Kidney capillary endothelial cell (primary cell): Measurements from ENCODE around the gene SIN3A.
A peak's percentile ranks its signal among the peaks of the same experiment; 100 is the strongest.
"Not testable (repeated sequence)": the region's sequence is repeated elsewhere in the genome, so short reads cannot be mapped to it uniquely, and the experiment has no call there.

Source experiments
- DNase-seq: peaks from one replicate; pipeline ENCODE4 v3.0.0-alpha.2; 2018; ENCODE audit warnings: low spot score

The SIN3A gene

GRCh38 chr15:75451674-75452363 lies at the start of gene SIN3A:
Gene SIN3A, minus strand, starts transcription at chr15:75451690. Its CDS starts 21,315 bp downstream, at chr15:75430375.
- DNase-seq: peak; percentile 100

DNA sequence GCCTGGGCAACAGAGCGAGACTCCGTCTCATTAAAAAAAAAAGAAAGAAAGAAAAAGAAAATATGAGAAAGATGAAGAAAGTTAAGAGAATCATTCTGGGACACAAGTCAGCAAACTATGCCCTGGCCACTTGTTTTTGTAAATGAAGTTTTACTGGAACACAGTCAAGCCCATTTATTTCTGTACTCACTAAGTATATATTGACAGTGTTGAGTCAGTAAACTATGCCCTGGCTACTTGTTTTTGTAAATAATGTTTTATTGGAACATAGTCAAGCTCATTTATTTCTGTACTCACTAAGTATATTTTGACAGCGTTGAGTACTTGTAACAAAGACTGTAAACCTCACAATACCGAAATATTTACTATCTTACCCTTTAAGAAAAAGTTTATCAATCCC lies 42.2 kb upstream of the SIN3A start:
- DNase-seq: no peak

GRCh38 chr15:75483961-75484360 lies 32.5 kb upstream of the SIN3A start:
- DNase-seq: no peak

DNA sequence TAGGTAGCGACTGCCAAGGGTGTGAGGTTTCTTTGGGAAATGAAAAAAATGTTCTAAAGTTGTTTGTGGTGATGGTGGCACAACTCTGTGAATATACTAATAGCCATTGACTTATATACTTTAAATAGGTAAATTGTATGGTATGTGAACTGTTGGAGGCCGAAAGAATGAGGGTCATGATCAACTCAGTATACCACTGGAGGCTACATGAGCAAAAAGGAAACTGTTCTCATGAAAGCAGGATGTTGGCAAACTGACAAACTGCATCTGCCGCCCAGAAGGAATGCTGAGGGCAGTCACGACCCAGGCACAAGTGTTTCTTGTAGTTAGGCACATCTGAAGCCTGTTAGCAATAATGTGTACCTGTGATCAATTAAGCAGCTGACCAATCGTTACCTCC lies 32.1 kb upstream of the SIN3A start:
- DNase-seq: not testable (repeated sequence)

DNA sequence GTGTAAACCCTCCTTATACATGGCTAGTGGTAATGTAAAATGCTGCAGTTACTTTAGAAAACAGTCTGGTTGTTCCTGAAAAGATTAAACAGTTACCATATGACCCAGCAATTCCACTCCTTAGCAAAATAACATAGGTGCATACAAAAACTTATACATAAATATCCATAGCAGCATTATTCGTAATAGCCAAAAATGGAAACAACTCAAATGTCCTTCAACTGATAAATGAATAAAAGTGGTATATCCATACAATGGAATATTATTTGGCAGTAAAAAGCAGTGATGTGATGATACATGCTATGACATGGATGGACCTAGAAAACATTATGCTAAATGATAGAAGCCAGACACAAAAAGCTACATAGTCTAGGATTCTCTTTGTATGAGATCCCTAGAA lies 31.6 kb upstream of the SIN3A start:
- DNase-seq: no peak

- DNase-seq: not testable (repeated sequence)
Measured at GRCh38 chr15:75480463-75480862, 29.0 kb upstream of the SIN3A start.

DNA sequence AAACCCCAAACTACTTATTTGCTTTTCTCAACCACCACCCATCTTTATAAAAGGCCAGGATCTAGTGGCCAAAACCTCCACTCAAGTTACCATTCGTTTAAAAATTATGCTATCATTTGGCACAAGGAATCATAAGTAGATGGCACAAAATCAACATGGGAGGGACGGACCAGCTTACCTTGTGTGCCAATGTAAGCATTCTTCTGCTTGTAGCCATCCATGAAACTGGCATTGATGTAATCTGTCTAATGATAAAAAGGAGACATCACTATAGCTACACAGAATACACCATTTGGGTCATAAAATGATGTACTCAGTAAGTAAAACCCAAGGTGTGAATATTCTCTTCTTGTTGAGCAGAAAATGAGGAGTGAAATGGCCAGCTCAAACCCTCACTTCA lies 28.2 kb upstream of the SIN3A start:
- no peak for DNase-seq

DNA sequence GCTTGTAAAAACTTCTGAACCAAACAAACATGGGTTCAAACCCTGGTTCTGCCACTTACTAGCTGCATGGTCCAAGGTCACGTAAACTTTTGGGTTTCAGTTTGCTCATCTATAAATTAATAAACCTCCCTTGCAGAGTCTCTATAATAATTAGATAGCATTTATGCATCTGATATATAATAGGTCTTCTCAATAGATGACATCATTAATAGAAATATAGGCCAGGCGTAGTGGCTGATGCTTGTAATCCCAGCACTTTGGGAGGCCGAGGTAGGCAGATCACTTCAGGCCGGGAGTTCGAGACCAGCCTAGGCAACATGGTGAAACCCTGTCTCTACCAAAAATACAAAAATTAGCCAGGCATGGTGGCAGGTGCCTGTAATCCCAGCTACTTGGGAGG lies 25.6 kb upstream of the SIN3A start:
- DNase-seq: not testable (repeated sequence)

GRCh38 chr15:75468913-75469598 lies 17.6 kb upstream of the SIN3A start:
- peak; percentile 30 for DNase-seq

- DNase-seq: no peak
Measured at GRCh38 chr15:75460646-75461045, 9.2 kb upstream of the SIN3A start.

DNA sequence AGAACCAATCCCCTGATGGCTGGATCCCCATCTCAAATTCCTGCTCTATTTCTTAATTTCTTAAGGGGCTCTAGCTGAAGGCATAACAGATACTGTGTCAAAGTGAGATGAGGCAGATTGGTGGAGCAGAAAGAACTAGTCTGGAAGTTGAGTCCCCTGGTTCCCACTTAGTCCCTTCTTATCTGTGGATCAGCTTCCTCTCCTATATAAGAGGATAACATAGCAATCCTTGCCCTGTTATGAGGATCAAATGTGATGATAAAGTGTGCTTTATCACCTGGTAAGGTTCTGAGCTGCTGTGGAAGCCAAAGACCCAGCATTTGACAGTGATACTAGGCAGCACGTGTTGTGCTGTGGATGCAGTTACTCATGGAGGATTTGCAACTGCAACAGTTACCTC lies 8.1 kb upstream of the SIN3A start:
- DNase-seq: no peak

DNA sequence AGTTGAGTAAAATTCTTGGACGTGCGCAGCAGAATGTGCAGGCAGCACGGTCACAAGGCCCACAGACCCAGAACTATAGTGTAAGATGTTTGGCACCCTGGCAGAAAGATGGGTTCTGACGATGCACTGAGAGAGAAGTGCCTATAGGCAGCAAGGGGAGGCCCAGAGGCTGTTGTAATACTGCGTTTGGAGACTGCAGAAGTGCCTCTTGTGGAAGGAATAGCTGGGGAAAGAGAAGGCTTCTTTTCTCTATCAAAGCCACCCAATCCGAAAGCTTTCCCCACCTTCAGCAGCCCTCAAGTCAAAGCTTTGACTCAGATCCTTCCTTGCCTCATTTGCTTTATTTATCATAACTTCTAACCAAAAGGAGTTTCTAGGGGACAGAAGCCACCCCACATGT lies 5.2 kb upstream of the SIN3A start:
- DNase-seq: no peak

DNA sequence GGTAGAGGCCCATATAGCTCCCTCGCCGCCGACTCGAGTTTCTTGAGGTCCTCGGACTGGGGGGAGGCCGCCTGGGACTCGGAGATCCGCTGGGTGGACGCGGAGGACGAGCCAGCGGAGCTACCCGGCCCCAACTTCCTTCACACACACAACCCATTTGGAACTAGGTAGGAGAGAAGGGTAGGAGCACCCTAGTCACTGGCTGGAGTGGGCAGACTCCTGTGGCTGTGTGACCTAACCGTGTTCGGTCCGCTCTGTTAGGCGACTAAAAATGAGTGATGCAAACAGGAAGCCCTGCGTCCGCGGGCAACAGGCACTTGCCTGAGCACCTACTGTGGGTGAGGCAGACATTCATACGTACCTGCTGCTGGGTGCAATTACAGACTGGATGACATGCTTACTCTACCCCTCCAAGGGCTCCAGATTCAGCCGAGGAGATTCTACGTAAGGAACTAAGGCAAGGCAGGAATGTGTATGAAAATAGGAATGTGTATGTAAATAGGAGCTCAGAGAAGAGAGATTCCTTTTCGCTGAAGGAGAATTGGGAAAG lies 4.6 kb upstream of the SIN3A start:
- DNase-seq: peak; percentile 44

GRCh38 chr15:75455424-75455981 lies 4.0 kb upstream of the SIN3A start:
- DNase-seq: peak; percentile 73

DNA sequence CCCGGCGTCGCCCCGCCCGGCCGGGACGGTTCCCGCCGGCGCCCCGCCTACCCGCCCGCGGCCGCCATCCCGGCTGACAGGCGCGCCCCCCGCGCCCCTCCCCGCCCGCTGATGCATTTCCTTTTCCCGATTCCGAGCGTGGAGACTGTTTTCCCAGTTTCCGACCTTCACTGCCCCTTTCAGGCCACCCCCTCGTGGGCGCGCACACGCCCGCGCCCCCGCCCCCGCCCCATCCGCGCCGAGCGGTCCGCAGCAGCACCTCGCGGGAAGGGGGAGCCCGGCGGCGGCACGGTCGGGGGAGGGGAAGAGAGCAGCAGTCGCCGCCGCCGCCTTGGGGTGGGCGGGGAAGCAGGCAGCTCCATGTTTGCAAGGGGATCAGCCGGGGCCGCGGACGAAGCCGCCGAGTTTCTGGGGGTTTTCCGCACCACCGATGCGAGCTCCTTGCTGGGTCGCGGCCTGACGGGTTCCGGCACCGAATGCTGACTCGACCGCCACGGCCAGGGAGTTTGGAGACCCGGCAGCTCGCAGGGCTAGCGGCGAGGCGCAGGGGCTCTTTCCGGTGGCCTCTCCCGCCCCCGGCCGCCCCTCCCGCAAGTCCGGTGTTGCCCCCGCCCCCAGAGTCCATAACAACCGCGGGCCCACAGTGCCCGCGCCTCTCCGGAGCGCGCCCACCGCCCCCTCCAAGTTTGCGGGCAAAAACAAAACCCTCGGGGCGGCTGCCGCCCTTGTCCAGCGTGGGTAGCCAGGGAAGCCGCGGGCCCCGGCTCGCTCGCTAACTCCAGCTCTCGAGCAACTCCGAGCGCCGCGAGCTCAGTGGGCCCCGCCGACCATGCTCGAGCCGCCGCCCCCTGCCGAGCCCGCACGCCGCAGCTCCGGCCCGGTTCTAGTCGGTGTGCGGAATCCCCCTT lies 3.2 kb upstream of the SIN3A start:
- peak; percentile 76 for DNase-seq

GRCh38 chr15:75453703-75454470 lies 2.4 kb upstream of the SIN3A start:
- DNase-seq: peak; percentile 99

GRCh38 chr15:75452865-75453702 lies 1.6 kb upstream of the SIN3A start:
- DNase-seq: no peak

- DNase-seq: peak; percentile 80
Measured at GRCh38 chr15:75452364-75452864, 924 bp upstream of the SIN3A start.

DNA sequence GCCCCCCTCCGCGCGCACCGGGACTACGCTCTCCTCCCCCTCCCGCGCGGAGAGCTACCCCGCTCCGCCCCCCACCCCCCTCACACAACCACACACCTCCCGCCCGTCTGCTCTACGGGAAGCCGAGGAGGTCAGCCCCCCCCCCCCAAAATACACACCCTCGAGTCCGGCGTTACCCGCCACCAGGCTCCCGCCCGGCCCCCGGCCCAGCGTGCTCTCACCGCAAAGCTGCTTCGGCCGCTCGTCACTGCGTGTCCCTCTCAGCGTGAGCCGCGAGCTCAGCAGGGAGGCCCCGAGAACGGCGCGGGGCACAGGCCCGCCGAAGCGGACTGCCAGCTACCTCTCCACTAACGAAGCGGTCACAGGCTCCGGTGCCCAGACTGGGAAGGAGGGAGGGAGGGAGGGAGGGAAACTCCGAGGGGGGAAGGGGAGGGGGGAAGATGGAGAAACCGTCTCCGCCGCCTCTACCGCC lies 252 bp downstream of the SIN3A start:
- DNase-seq: peak; percentile 27
